Breast epithelium (tissue), 3 donors: ENCODE data around the gene ASTN2.

Experiments
- POLR2A ChIP-seq: fragments of 450-650 bp; IDR thresholded peaks from one replicate; pipeline ENCODE4 v1.6.1; 2016; ENCODE audit warnings: antibody characterized with exemption, mild to moderate bottlenecking, moderate library complexity
- POLR2AphosphoS5 ChIP-seq, 3 donors: sonication (generic); formaldehyde crosslinking; IDR thresholded peaks; one replicate each; pipeline ENCODE4 v1.6.1; 2017; ENCODE audit warnings: antibody characterized with exemption in 3 of 3
- TF ChIP-seq, protein P1 (sequence below), 3 donors: fragments of 450-650 bp; IDR thresholded peaks; one replicate each; pipeline ENCODE4 v1.5.1; 2016 to 2017; ENCODE audit warnings: antibody characterized with exemption in 3 of 3, mild to moderate bottlenecking in 3 of 3, moderate library complexity in 3 of 3

DNA sequence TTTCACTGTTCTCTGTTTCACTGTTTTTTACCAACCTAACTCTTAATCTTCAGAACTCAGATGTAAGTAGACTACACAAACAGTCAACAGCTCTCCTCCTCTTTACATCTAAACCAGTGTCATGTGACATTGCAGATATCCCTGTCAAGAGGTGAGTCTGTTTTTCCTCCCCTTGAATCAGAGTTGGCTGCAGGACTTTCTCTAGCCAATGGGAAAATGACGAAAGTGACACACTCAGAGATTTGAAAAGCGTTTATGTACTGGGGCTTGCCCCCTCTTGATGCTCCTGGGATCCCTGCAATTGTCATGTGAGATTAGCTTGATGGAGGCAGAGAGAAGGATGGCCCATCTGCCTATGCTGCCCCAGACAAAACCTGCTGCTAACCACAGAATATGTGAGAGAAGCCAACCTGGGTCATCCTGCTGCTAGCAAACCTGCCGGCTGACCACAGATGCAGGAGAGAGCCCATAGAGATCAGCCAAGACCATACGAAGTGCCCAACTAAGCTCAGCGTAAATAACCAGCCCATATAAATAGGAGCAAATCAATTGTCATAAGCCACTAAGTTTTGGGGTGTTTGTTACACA, 111.1 kb downstream of the ASTN2 start:
- TF ChIP-seq, protein P1, sequence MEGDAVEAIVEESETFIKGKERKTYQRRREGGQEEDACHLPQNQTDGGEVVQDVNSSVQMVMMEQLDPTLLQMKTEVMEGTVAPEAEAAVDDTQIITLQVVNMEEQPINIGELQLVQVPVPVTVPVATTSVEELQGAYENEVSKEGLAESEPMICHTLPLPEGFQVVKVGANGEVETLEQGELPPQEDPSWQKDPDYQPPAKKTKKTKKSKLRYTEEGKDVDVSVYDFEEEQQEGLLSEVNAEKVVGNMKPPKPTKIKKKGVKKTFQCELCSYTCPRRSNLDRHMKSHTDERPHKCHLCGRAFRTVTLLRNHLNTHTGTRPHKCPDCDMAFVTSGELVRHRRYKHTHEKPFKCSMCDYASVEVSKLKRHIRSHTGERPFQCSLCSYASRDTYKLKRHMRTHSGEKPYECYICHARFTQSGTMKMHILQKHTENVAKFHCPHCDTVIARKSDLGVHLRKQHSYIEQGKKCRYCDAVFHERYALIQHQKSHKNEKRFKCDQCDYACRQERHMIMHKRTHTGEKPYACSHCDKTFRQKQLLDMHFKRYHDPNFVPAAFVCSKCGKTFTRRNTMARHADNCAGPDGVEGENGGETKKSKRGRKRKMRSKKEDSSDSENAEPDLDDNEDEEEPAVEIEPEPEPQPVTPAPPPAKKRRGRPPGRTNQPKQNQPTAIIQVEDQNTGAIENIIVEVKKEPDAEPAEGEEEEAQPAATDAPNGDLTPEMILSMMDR (IDR thresholded peaks at IDR 0.05): no peak
- no peak for TF ChIP-seq POLR2A
- TF ChIP-seq POLR2AphosphoS5 (IDR thresholded peaks at IDR 0.05): no peak
